Jurkat, Clone E6-1 (cell line): ENCODE data around the gene IL11RA.

Source experiments
- DNase-seq: peaks from one replicate; pipeline ENCODE4 v3.0.0-alpha.2; 2011; ENCODE audit warnings: low read depth, low spot score
- H3K4me3 ChIP-seq: 2 replicates; pipeline ENCODE4 v1.5.1; 2011; ENCODE audit warnings: mild to moderate bottlenecking, low read length, control low read depth, moderate library complexity

The IL11RA gene

DNA sequence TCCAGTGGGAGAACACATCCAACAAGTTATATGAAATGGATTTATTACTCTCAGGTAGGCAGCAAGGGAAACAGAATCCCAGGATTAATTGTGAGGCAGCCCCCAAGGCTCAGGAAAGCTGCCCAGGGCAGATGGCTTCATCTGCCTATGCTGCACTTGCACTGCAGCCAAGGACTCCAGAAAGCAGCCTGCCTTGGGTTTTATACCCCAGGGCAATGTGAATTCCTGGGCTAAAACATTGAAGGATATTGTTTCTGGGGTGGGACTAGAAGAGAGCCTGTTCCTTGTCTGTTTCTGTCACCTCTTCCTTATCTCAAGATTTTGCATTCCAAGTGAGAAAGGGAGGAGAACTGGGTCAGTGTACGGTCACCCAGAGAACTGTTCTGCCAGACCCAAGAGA lies 19.3 kb downstream of the IL11RA start:
- no peak for DNase-seq
- H3K4me3 ChIP-seq = no peak overlapping the region

DNA sequence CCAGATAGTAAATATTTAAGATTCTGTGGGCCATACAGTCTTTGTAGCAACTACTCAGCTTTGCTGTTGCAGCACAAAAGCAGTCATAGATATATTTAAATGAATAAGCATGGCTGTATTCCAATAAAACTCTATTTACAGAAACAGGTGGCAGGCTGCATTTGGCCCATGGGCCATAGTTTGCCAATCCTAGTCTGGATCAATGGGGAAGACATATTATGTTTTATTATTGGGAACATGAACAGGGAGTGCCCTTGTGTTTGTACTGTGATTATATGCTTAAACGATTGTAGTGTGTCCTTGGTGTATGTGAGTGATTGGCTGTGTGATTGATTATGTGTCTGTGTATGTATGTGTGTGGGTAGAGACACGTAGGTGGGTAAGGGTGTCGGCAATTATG lies 22.5 kb downstream of the IL11RA start:
- no peak overlapping the region for H3K4me3 ChIP-seq
- DNase-seq = no peak

DNA sequence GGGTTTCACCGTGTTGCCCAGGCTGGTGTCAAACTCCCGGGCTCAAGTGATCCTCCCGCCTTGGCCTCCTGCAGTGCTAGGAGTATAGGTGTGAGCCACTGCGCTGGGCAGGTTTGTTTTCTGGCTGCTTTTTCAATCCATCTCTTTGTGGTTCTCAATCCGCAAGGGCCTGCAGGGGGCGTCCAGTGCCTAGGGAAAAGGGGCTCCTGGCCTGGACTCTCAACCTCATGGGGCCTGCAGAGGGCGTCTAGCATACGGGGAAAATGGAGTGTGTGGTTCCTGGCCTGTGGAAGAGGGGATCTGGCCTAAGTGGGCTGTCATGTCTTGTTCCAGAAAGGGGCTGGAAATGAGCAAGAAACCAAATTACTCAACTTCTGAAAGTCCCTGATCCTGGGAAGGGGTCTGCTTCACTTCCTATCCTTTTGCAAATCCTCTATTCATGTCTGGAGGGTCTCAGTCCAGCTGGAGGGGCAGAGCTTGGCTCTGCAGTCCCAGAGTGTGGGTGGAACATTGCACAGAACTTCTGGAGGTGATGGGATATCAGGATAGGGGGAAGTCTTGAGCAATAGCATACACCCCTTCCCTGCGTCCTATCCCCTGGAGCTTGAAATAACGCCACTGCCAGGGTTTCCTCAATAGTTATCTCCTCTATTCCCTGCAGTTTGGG lies 23.2 kb downstream of the IL11RA start:
- peak; percentile 69 for DNase-seq
- no peak overlapping the region for H3K4me3 ChIP-seq

GRCh38 chr9:34675869-34676268 lies 23.9 kb downstream of the IL11RA start:
- H3K4me3 ChIP-seq = no peak overlapping the region
- no peak for DNase-seq

DNA sequence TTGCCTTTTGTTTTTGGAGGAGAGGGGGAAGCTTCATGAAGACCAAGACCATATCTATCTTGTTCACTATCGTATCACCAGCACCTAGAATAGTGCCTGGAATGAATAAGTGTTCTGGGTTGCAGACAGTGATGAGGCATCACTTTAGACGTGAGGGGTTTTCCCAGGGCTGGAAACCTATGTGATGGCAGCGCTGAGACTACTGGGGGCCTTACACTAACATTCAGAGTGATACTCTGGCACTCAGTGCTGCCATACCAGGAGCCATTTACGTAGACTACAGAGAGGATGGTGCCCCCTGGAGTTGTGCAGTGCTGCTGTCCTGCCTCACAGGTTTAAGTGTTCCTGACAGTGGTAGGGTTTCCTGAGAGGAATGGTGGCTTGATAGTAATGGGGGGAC lies 32.2 kb downstream of the IL11RA start:
- DNase-seq = no peak
- H3K4me3 ChIP-seq = no peak overlapping the region

DNA sequence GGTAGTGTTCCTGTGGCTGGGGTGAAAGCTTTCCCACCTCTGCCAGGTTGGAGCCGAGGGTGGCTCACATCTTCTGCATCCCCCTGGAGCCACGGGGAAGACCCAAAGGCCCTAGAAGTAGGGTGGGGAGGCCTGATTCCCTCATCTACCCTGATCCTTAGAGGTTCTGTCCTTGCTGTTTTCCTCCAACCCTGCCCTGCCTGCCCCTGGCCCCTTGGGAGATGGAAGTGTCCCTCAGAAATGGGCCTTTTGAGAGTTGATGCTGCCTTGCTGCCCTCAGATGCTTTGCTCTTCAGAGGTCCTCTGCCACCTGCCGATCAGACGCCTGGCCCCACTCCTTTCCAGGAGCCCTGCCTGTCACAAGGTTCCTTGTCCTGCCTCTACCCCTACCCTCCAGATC lies 32.8 kb downstream of the IL11RA start:
- no peak for DNase-seq
- H3K4me3 ChIP-seq = no peak overlapping the region

- DNase-seq = no peak
- H3K4me3 ChIP-seq = no peak overlapping the region
Observed at GRCh38 chr9:34685591-34685990, 33.6 kb downstream of the IL11RA start.

GRCh38 chr9:34686231-34686630 lies 34.2 kb downstream of the IL11RA start:
- no peak overlapping the region for H3K4me3 ChIP-seq
- no peak for DNase-seq

DNA sequence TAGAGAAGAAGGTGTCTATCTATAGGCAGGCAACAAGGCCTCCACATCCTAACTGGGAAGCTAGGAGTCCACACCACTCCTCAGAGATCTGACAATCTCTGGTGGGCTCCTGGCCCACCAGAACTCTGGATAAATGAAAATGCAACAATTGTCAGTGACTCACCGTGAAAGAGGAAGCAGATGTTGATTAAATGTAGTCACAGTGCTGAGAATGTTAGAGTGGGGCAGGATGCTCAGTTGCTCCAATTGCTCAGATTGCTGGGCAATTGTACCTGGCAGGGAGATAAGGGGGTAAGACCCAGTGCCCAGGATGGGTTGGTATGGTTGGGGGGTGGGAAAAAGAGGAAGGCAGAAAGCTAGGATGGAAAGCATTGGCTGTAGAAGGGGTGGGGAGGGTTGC lies 34.7 kb downstream of the IL11RA start:
- no peak overlapping the region for H3K4me3 ChIP-seq
- no peak for DNase-seq

DNA sequence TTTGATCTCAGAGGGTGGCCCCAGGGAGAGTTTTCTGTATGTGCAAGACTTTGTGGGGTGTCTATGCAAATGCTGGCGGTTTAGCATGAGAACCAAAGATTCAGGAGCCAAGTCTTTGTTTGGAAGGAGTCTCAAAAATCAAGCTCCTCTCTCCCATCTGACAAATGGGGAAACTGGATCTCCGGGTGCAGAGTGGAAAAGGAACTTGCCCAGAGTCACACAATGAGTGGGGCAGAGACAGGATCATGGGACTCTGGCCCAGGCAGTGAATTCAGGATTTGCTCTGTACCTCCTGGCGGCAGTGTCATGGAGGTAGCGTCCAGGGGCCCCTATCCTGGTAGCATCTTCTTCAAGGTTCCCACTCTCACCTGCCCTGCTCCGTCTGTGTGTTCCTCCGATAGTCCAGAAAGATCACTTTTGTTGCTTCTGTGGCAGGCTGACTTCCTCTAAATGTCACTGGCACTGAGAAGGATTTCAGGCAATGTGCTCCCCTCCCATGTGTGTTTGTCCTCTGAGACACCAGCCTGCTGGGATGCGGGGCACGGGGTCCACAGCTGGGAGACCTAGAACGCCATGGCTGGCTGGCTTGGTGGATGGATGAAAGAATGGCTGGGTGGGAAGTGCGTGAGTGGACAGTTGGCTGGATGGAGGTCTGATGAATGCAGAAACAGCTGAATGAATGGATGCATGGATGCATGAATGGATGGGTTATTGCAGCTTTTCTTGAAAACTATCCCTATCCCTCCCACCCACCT lies 35.5 kb downstream of the IL11RA start:
- H3K4me3 ChIP-seq = no peak overlapping the region
- DNase-seq = no peak

DNA sequence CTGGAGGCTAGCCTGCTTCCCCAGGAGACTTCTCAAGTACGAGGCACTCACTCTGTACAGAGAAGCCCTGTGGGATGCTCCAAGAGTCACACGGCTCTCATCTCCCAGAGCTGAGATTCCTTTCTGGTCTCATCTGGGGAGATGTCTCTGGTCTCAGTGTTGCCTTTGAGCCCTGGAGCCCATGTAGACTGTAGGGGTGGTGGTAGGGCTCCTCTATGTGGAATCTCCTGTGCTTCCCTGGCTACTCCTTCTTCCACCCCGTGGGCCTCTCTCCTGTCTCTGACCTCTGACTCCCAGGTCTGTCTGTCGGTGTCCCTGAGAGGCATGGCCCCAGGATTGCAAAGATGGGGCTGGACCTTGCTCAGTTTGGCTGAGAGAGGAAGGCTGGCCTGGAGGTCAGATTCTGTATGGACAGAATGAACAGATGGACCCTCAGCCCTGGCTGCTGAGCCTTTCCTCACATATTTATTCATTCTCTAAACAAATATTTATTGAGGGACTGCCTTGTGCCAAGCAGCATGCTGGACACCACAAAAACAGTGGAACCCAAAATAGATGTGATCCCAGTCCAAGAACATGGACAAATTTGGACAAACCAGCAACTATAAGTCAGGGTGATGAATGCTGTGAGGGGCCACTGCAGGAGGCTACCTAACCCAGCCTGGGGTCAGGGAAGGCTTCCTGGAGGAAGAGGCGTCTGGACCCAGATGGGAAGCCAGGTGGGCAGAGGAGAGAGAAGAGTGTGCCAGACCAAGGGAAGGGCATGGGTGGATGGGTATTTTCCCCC lies 36.5 kb downstream of the IL11RA start:
- DNase-seq = no peak

DNA sequence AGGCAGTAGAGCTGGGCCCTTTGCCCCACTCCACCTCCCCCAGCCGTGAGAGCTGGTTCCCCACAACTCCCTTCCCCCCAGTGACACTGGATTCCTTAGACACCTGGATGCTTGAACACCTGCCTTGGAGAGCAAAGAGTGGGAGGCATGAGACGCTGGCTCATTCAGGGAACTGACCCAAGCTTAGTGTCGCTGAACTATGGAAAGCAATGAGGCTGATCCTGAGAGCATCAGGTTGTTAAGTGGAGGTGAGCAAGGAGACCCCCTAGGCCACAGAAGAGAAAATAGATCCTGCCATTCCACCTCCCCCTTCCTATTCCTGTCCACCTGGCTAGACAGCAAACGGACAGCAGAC lies 37.1 kb downstream of the IL11RA start:
- no peak for DNase-seq
- H3K4me3 ChIP-seq = no peak overlapping the region

More for the DNA sequence above, 36.5 kb downstream of the IL11RA start:
- no peak overlapping the region for H3K4me3 ChIP-seq

- DNase-seq = no peak
- H3K4me3 ChIP-seq = no peak overlapping the region
Observed at GRCh38 chr9:34689512-34689911, 37.5 kb downstream of the IL11RA start.

DNA sequence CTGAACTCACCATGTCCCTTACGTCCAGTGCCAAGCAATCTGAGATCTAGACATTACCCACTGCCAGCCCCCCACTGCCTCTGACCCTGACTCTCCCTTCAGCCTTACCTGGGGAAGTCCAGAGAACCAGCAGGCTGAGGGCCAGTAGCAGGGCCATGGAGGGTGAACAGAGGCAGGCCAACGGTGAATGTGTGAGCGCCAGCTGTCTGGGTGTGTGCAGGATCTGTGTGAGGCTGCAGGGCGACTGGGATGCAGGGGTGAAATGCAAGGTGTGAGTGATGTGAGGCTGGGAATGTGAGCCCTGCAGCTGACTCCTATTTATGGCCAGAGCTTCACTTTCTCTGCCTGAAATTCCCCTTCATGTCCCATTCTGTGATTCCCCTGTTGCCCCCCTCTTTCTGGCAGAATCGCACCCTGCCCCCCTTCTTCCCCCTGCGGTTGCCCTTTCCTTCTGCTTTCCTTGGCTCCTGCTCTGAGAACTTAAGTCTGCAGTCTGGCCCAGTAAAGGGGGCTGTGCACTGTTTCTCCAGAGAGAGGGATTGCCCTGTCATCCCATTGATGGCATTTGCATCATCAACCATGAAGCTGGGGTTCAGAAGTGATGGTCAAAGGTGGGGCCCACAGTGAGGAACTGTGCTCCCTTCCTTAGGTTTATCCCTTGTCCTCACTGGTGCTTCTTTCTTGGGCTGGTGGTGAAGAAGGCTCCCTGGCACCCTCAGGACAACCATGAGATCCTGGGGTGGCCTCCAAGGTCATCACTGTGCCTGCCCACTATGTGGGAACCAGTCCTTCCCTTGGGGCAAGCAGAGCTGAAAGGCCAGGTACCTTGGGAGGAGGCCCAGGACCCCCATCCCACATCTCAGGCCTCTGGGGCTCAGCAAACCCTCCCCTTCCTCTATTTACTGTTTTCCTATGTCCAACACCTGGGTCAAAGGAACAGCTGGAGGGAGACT lies 39.3 kb downstream of the IL11RA start, which contains the start of gene CCL19:
TSS of gene CCL19 (minus strand) at position 294 of the 953 bp plus-strand sequence. CDS start at position 157, 137 bp downstream.
- H3K4me3 ChIP-seq = no peak within 1 kb of the TSS
- DNase-seq = no peak

DNA sequence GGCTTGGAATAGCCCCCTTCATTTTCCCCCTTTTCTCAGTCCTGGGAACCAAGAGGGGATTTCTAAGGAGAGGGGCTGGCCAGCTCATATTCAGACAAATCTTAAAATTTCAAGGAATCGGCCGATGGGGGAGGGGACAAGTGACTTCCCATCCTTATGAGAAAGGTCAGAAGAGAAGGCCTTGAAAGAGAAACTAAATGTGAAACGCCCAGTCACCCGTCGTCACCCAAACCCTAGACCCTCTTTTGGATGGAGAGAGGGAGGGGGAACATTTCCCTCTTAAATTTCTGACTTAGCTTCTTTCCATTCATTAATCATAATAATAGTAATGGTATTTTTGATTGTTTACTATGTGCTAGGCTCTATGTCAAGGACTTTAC lies 39.9 kb downstream of the IL11RA start:
- H3K4me3 ChIP-seq = no peak overlapping the region
- no peak for DNase-seq

- H3K4me3 ChIP-seq = no peak overlapping the region
- no peak for DNase-seq
Observed at GRCh38 chr9:34693560-34693959, 41.6 kb downstream of the IL11RA start.

GRCh38 chr9:34694811-34695210 lies 42.8 kb downstream of the IL11RA start:
- H3K4me3 ChIP-seq = no peak overlapping the region
- DNase-seq = no peak

- DNase-seq = peak; percentile 39
- peak overlapping the region; percentile 56 for H3K4me3 ChIP-seq
Observed at GRCh38 chr9:34701023-34701768, 49.2 kb downstream of the IL11RA start.
